Measurements from ENCODE around the gene USP19.

The USP19 gene

GRCh38 chr3:49110780-49111179 is 9.8 kb downstream of the USP19 start:
- intact Hi-C loops (cut with DNase I): no loop called here
- DNase-seq: no peak

- no peak for DNase-seq
- intact Hi-C loops (cut with DNase I): no loop called here
These were observed 12.3 kb downstream of the USP19 start for GRCh38 chr3:49108346-49108745.

- intact Hi-C loops (cut with DNase I): no loop called here
- peak; percentile 87 to 99 (median 96) for DNase-seq
These were observed 16.0 kb downstream of the USP19 start, which contains the start of gene QARS1 for GRCh38 chr3:49104427-49105291. Gene QARS1, minus strand, starts transcription at chr3:49104757. Its CDS starts 24 bp downstream, at chr3:49104733.

DNA sequence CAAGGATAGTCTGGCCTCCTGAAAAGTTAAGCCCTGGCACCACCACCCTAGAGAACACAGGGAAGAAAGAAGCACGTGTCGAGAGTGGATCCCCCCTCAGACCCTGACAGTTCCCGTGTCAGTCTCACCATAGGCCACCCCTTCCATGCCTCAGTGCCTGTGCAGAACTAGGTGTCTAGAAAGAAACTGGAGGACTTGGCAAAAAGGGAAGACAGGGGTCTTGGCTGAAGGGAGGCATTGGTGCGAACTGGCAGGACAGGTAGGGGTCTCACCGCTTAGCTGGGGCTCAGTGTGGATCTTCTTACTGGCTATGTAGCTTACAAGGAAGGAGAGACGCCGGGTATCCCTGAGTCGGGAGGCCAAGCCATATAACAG is 16.6 kb downstream of the USP19 start:
- intact Hi-C loops (cut with DNase I): no loop called here
- peak in 1 of 10 donors; percentile 16 for DNase-seq

DNA sequence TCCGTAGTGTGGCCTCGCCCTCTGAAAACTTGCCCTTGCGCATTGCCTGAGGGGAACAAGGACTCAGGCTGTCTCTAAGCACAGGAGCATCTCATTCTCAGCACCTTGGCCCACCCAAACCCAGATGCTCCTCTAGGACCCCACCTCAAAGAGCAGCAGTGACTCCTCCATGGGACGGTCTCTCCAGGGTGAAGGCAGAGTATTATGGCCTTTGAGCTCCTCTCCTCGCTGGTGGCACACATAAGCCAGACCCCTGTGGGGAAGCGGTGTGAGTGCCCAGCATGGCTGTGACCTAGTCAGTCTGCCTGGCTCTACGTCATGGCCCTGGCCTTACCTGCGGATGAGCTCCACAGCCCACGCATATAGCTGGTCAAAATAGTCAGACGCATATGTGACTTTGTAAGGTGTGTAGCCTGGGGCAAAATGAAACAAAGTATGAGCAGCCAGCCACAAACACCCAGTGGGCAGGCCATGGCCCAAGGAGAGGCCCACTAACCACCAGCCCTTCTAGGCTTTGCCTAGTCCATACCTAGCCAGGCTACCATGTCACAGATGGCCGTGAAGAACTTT is 20.5 kb downstream of the USP19 start:
- intact Hi-C loops (cut with DNase I): no loop called here
- DNase-seq: peak in 3 of 10 donors; percentile 15 to 59 (median 24)

- DNase-seq: peak in 3 of 10 donors; percentile 18 to 53 (median 29)
- intact Hi-C loops (cut with DNase I): loop anchor here (10.0 kb wide), 1 partner anchor 74 kb away; the partner anchor contains the start of genes IMPDH2 and NDUFAF3
These were observed 21.6 kb downstream of the USP19 start for GRCh38 chr3:49098910-49099630.

- DNase-seq: peak in 3 of 10 donors; percentile 56 to 68 (median 61)
These were observed 22.2 kb downstream of the USP19 start for GRCh38 chr3:49098429-49098828.

GRCh38 chr3:49093853-49094767 is 26.5 kb downstream of the USP19 start, which contains the start of gene QRICH1:
Gene QRICH1, minus strand, starts transcription at chr3:49094071. Its CDS starts 17,054 bp downstream, at chr3:49077017.
- intact Hi-C loops (cut with DNase I): loop anchor here (2.0 to 10.0 kb wide), 2 partner anchors 39 to 69 kb away; partner anchors contain the start of genes IMPDH2, LAMB2 and NDUFAF3
- DNase-seq: peak; percentile 92 to 99 (median 96)

More at GRCh38 chr3:49098429-49098828, 22.2 kb downstream of the USP19 start:
- intact Hi-C loops (cut with DNase I): loop anchor here (10.0 kb wide), 1 partner anchor 74 kb away; the partner anchor contains the start of genes IMPDH2 and NDUFAF3

DNA sequence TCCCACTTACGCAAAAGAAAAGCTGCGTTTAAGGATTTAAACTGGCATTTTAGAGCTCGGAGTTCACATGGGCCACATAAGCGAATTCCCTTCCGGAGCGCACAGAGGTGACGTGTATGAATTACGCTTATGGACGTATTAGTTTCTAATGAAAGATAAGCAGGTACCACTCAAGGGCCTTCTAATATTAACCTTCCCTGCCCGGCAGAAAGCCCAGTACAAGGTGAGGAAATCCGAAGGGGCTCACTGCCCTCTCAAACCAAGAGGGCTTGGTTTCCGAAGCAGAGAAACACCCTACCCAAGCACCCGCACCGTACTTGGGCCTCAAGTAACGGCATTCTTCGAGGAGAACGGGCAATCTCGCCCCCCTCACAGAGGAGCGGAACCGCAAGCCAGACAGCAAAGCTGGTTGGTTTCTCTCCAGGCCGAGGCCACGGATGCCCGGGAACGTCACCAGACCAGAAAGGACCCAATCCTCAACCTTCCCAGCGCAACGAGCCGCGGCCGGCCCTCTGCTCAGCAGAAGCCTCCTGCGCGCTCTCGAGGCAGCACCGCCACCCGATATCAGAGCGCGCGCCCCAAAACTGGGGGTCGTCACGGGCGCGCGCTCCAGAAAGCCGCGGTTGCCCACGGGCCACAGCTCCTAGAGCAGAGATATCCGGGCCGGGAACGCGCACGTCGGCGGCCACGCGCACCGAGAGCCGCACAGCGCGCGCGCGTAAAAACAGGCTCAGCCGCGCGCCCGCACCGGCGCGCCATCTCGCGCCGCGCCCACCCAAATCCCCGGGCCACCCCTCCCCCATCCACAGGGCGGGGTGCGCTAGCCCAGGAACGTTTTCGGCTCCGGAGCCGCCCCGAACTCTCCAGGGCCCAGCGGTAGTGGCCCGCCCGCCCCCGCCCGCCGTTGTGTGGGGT is 27.4 kb downstream of the USP19 start:
- peak; percentile 65 to 97 (median 77) for DNase-seq
- intact Hi-C loops (cut with DNase I): loop anchor here (10.0 kb wide), 1 partner anchor 68 kb away; the partner anchor contains the start of genes IMPDH2 and NDUFAF3

GRCh38 chr3:49081429-49081828 is 39.2 kb downstream of the USP19 start:
- peak in 2 of 10 donors; percentile 0 to 7 for DNase-seq
- intact Hi-C loops (cut with DNase I): no loop called here

- no peak for DNase-seq
- intact Hi-C loops (cut with DNase I): no loop called here
These were observed 41.4 kb downstream of the USP19 start for GRCh38 chr3:49079270-49079669.

- intact Hi-C loops (cut with DNase I): no loop called here
- DNase-seq: peak in 1 of 10 donors; percentile 4
These were observed 44.0 kb downstream of the USP19 start for GRCh38 chr3:49076646-49077045.

- intact Hi-C loops (cut with DNase I): no loop called here
- peak in 2 of 10 donors; percentile 76 to 81 for DNase-seq
These were observed 44.5 kb downstream of the USP19 start for GRCh38 chr3:49076116-49076515.

All from posterior cingulate gyrus (tissue), 11 donors.